Measurements from ENCODE around the gene GRID2.

Gene GRID2

GRCh38 chr4:93221771-93222170, 918.0 kb downstream of the GRID2 start:
- TF ChIP-seq CTCF (conservative IDR thresholded peaks at IDR 0.05; ENCODE audit: low read depth, low read length) = no peak
- no peak overlapping the region for H3K4me3 ChIP-seq (ENCODE audit: low read length)
- no peak for DNase-seq (ENCODE audit: low read depth)

- DNase-seq (ENCODE audit: low read depth) = no peak
- no peak for TF ChIP-seq CTCF (conservative IDR thresholded peaks at IDR 0.05; ENCODE audit: low read depth, low read length)
- no peak overlapping the region for H3K4me3 ChIP-seq (ENCODE audit: low read length)
Observed at GRCh38 chr4:93228021-93228420, 924.3 kb downstream of the GRID2 start.

GRCh38 chr4:93232883-93233282, 929.1 kb downstream of the GRID2 start:
- TF ChIP-seq CTCF (conservative IDR thresholded peaks at IDR 0.05; ENCODE audit: low read depth, low read length) = no peak
- no peak for DNase-seq (ENCODE audit: low read depth)
- no peak overlapping the region for H3K4me3 ChIP-seq (ENCODE audit: low read length)

GRCh38 chr4:93237521-93237920, 933.8 kb downstream of the GRID2 start:
- TF ChIP-seq CTCF (conservative IDR thresholded peaks at IDR 0.05; ENCODE audit: low read depth, low read length) = no peak
- H3K4me3 ChIP-seq (ENCODE audit: low read length) = no peak overlapping the region
- no peak for DNase-seq (ENCODE audit: low read depth)

GRCh38 chr4:93243262-93243661, 939.5 kb downstream of the GRID2 start:
- DNase-seq (ENCODE audit: low read depth) = no peak
- no peak for TF ChIP-seq CTCF (conservative IDR thresholded peaks at IDR 0.05; ENCODE audit: low read depth, low read length)
- no peak overlapping the region for H3K4me3 ChIP-seq (ENCODE audit: low read length)

- no peak for TF ChIP-seq CTCF (conservative IDR thresholded peaks at IDR 0.05; ENCODE audit: low read depth, low read length)
- no peak for DNase-seq (ENCODE audit: low read depth)
- H3K4me3 ChIP-seq (ENCODE audit: low read length) = no peak overlapping the region
Observed at GRCh38 chr4:93261207-93261606, 957.4 kb downstream of the GRID2 start.

- no peak overlapping the region for H3K4me3 ChIP-seq (ENCODE audit: low read length)
- no peak for TF ChIP-seq CTCF (conservative IDR thresholded peaks at IDR 0.05; ENCODE audit: low read depth, low read length)
- DNase-seq (ENCODE audit: low read depth) = no peak
Observed at GRCh38 chr4:93263166-93263565, 959.4 kb downstream of the GRID2 start.

Data from retinal pigment epithelial cell (primary cell).